ENCODE measurements around the gene KIFC1. TPM values are rescaled to one million over a fixed set of nuclear protein-coding genes. Genes with fewer than 3 reads are reported as not detected.

The KIFC1 gene
- total RNA-seq, 1 experiment from 2014 or later = 73.8 TPM

GRCh38 chr6:33424855-33425667 lies 33.4 kb downstream of the KIFC1 start:
- no peaks in the 10 kb centered on the region; a peak in 1 of 5 replicates for H3K9me3 Mint-ChIP-seq
- Histone ChIP-seq H3K27me3 (ENCODE audit: insufficient read depth, low read length) (no peaks in the 10 kb centered on the region), H4K8ac (replicated peaks; ENCODE audit: insufficient read length, low read depth, low read length) (no peak overlapping the region), H2AFZ (ENCODE audit: low read length) (no peak overlapping the region), H3K4ac (ENCODE audit: low read depth, low read length) (no peak overlapping the region), H3K23me2 (ENCODE audit: insufficient read length, low read depth, low read length, poor library complexity, severe bottlenecking) (peaks cover 7% of the 10 kb centered on the region), H4K5ac (ENCODE audit: insufficient read length, low read depth, low read length) (no peak overlapping the region), H4K91ac (ENCODE audit: insufficient read length, low read depth, low read length) (no peak overlapping the region), H3K9ac (ENCODE audit: extremely low read depth, insufficient read length, low read length) (peak overlapping the region; percentile 25), H2BK120ac (ENCODE audit: low read depth, low read length, poor library complexity, severe bottlenecking) (no peak overlapping the region), H3K4me1 (ENCODE audit: insufficient read depth, low read length) (peaks cover 7% of the 10 kb centered on the region), H3K79me1 (ENCODE audit: insufficient read depth, low read depth, low read length, poor library complexity, severe bottlenecking) (peaks cover 3% of the 10 kb centered on the region), H3K56ac (ENCODE audit: insufficient read length, low read depth, low read length) (no peak overlapping the region), H2BK12ac (ENCODE audit: insufficient read length, low read depth, low read length) (no peak overlapping the region), H2BK15ac (ENCODE audit: low read depth, low read length) (no peak overlapping the region), H4K20me1 (ENCODE audit: control insufficient read depth, insufficient read depth, insufficient read length) (no peaks in the 10 kb centered on the region), H3K27ac (ENCODE audit: insufficient read length, low read depth, low read length) (no peak overlapping the region), H3K79me2 (ENCODE audit: insufficient read depth, low read length) (peaks cover 10% of the 10 kb centered on the region; the same call in 1 of the 2 replicates), H2BK20ac (ENCODE audit: low read depth, low read length, poor library complexity, severe bottlenecking) (no peak overlapping the region), H3K14ac (ENCODE audit: insufficient read depth, low read length) (no peak overlapping the region), H3K18ac (ENCODE audit: insufficient read length, low read depth, low read length) (no peak overlapping the region), H3T11ph (ENCODE audit: low read length) (no peak overlapping the region), H2BK5ac (ENCODE audit: insufficient read length, low read length) (no peak overlapping the region), H2AK5ac (ENCODE audit: insufficient read length, low read length) (no peak overlapping the region), H3K9me3 (ENCODE audit: control insufficient read depth, low read depth, low read length) (no peaks in the 10 kb centered on the region), H3K23ac (ENCODE audit: insufficient read length, low read depth, low read length) (no peak overlapping the region), H3K4me2 (ENCODE audit: insufficient read depth, insufficient read length, low read length) (peak overlapping the region; percentile 89)
- H3K36me3 Mint-ChIP-seq (ENCODE audit: insufficient read depth in 1 of 3, low read depth in 3 of 3) = peaks cover 24 to 27% (median 26%) of the 10 kb centered on the region in 3 experiments
- no peak for TF ChIP-seq CTCF (conservative IDR thresholded peaks at IDR 0.05)
- peaks cover 73 to 76% of the 10 kb centered on the region in 2 experiments for H3K4me1 Mint-ChIP-seq
- no CpG with 5 or more reads among the region's 12 CpGs for WGBS (ENCODE audit: extremely low coverage, insufficient read length, low lambda C conversion rate)
- no peaks in the 10 kb centered on the region for H3K27me3 Mint-ChIP-seq (ENCODE audit: low read depth)
- peak overlapping the region; percentile 81 to 87 for H3K4me3 Mint-ChIP-seq
- H3K27ac Mint-ChIP-seq = peak overlapping the region; percentile 76 to 94 (median 93)
- DNase-seq = no peak
